Activated T-cell treated with anti-CD3 and anti-CD28 coated beads for 4 hours (primary cell): ENCODE data around the gene ASIC2.

Source experiments
- DNase-seq: peaks from one replicate; pipeline ENCODE4 v3.0.0-alpha.2; 2020

Gene ASIC2

DNA sequence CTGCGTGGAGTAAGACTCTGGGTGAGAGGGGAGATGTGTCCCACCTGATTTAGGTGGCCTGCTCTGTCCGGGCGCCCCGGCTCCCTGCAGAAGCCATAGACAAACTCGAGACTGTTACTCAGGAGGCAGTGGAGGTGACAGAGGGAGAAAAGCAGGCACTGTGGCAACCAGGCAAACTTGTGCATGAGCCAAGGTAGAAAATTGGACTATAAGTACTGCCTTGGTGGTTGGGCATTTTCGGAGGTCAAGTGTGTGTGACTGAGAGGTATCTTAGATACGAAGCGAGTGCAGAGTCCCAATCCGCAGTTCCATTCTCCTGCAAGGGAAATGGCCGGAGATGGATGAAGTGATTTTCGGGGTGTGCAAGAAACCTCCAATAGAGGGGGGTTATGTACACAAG is 328.6 kb downstream of the ASIC2 start:
- no peak for DNase-seq
